Kidney epithelial cell (primary cell): Measurements from ENCODE around the gene LRBA. TPM values are rescaled to one million over a fixed set of nuclear protein-coding genes. Genes with fewer than 3 reads are reported as not detected.

Source experiments
- DNase-seq: peaks from one replicate; pipeline ENCODE4 v3.0.0-alpha.2; 2010; ENCODE audit warnings: low read depth
- H3K27me3 ChIP-seq: 2 replicates; pipeline ENCODE4 v1.6.0; 2011; ENCODE audit warnings: low read length; ENCODE audit not compliant: control insufficient read depth, insufficient read depth
- H3K36me3 ChIP-seq: 2 replicates; pipeline ENCODE4 v1.5.1; 2011; ENCODE audit warnings: low read length; ENCODE audit not compliant: control insufficient read depth, insufficient read depth
- H3K4me3 ChIP-seq: 2 replicates; pipeline ENCODE4 v1.5.1; 2011; ENCODE audit warnings: low read depth, mild to moderate bottlenecking, control low read depth, low read length
- total RNA-seq: library from RNA; depleted of rRNA; stranded (reverse); fragments of >200 nt; gene quantifications from 2 replicates; pipeline ENCODE4 v1.2.3, GENCODE V29; 2015
- TF ChIP-seq, protein P1 (sequence below): IDR thresholded peaks from 2 replicates; pipeline ENCODE4 v1.5.1; 2011; ENCODE audit warnings: mild to moderate bottlenecking, moderate library complexity, low read length, control low read depth, inconsistent platforms; ENCODE audit not compliant: insufficient read depth, poor library complexity, severe bottlenecking

LRBA gene
- total RNA-seq, 1 donor from 2014 or later: 85.2 TPM

DNA sequence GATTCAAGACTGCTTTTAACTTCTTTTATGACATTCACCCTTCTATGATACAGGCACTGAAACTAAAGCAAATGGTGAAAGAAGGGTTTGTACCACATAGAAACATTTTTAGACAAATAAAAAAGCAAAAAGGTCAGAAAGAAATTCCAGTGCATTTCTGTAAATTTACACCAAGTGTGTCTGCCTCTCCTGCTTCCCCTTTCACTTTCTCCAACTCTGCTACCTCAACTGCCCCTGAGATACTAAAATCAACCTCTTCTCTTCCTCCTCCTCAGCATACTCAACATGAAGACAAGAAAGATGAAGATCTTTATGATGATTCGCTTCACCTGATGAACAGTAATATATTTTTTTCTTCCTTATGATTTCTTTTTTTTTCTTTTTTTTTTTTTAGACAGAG, 187.9 kb downstream of the LRBA start:
- Histone ChIP-seq H3K36me3 (no peaks in the 10 kb centered on the region), H3K27me3 (no peaks in the 10 kb centered on the region), H3K4me3 (no peak overlapping the region)
- DNase-seq: no peak
- TF ChIP-seq, protein P1, sequence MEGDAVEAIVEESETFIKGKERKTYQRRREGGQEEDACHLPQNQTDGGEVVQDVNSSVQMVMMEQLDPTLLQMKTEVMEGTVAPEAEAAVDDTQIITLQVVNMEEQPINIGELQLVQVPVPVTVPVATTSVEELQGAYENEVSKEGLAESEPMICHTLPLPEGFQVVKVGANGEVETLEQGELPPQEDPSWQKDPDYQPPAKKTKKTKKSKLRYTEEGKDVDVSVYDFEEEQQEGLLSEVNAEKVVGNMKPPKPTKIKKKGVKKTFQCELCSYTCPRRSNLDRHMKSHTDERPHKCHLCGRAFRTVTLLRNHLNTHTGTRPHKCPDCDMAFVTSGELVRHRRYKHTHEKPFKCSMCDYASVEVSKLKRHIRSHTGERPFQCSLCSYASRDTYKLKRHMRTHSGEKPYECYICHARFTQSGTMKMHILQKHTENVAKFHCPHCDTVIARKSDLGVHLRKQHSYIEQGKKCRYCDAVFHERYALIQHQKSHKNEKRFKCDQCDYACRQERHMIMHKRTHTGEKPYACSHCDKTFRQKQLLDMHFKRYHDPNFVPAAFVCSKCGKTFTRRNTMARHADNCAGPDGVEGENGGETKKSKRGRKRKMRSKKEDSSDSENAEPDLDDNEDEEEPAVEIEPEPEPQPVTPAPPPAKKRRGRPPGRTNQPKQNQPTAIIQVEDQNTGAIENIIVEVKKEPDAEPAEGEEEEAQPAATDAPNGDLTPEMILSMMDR: no peak

DNA sequence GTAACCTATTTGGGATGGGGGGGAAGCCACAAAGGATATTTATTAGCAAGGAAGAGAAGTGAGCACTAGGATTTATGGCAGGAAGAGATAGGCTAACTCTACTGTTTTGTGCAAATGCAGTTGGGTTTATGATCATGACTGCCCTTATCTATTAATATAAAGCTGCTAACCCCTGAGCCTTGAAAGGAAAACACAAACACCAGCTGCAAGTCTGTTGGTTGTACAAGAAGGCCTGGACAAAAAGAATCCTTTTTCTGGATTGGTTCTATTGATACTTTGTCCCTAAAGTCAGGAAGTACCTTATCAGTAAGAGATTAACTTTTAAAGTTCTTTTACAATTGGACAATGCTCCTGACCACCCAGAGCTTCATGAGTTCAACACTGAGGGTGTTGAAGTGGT, 188.8 kb downstream of the LRBA start:
- Histone ChIP-seq H3K36me3 (no peaks in the 10 kb centered on the region), H3K27me3 (no peaks in the 10 kb centered on the region), H3K4me3 (no peak overlapping the region)
- TF ChIP-seq, protein P1: no peak
- no peak for DNase-seq

DNA sequence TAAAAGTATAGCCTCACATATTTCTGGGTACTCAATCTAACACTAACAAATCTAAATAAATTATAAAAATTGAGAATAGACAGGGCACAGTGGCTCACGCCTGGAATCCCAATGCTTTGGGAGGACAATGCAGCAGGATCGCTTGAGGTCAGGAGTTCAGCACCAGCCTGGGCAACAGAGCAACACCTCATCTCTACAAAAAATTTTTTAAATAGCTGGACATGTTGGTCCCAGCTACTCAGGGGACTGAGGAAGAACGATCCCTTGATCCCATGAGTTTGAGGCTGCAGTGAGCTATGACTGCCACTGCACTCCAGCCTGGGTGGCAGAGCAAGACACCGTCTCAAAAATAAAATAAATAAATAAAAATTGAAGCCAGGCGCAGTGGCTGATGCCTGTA, 192.7 kb downstream of the LRBA start:
- no peak for DNase-seq
- no peaks in the 10 kb centered on the region for H3K36me3 ChIP-seq
- TF ChIP-seq, protein P1: no peak

DNA sequence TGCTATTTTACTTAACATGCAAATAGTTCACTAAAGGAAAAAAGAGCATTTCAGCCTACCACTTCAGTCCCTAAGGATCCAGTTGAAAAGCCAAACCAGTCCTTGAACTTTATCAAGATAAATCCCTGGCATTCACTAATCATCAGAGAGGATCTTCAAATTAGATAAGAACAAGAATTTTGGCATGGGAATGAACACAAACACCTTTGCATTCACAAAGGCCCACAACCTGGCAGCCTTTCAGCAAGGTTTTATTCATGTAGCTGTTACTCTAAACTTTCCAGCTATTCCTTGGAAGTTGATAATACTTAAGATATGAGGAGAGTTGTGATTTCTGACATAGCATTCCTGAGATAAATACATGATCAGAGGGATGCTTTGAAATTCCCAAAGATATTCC, 193.4 kb downstream of the LRBA start:
- H3K36me3 ChIP-seq: no peaks in the 10 kb centered on the region
- DNase-seq: no peak
- TF ChIP-seq, protein P1: no peak
- no peak overlapping the region for H3K4me3 ChIP-seq
- H3K27me3 ChIP-seq: no peaks in the 10 kb centered on the region

More for the DNA sequence above, 192.7 kb downstream of the LRBA start:
- Histone ChIP-seq H3K4me3 (no peak overlapping the region), H3K27me3 (no peaks in the 10 kb centered on the region)

DNA sequence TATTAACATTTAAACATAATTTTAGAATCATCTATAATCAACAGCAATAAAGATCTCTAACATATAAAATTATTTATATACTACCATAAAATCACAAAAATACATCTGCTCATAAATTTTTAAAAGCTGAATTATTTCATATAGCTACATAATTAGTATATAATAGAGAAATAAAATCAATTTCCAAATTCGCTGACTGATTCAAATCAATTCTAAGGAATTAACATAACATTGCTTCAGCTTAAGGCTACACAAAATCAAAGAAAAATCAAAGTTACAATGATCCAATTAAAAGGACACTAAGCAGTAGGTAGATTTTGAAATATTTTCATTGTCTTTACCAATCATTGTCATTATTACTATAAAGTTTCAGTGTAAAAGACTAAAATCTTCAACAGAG, 194.7 kb downstream of the LRBA start:
- TF ChIP-seq, protein P1: no peak

DNA sequence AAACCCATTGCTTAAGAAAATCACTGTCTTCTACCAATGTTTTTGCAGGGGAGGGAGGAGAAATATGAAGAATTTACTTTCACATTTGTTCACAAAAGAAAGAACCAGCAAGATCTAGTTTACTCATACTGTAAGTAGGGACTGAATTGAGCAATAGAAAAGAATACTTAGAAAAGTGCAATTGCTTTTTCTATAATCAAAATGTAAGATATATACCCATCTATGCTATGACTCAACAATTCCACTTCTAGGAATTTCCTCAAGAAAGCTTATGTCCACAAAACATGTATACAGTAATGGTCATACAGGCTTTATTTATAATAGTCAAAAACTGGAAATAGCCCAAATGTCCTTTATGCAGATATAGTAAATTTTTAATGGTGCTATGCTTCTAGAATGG, 196.4 kb downstream of the LRBA start:
- Histone ChIP-seq H3K4me3 (no peak overlapping the region), H3K36me3 (no peaks in the 10 kb centered on the region), H3K27me3 (no peaks in the 10 kb centered on the region)
- DNase-seq: no peak
- TF ChIP-seq, protein P1: no peak

More for the DNA sequence above, 194.7 kb downstream of the LRBA start:
- DNase-seq: no peak
- Histone ChIP-seq H3K27me3 (no peaks in the 10 kb centered on the region), H3K36me3 (no peaks in the 10 kb centered on the region), H3K4me3 (no peak overlapping the region)
